Esophagus muscularis mucosa (tissue), 3 donors: ENCODE measurements around the gene MARK3.

Source experiments
- CTCF ChIP-seq, 3 experiments: fragments of 200-600 bp in 2 of 3; fragments of 450-650 bp in 1 of 3; sonication (generic) in 2 of 3; IDR thresholded peaks; one replicate each; pipeline ENCODE4 v1.5.1; 2017 to 2019; ENCODE audit warnings: antibody characterized with exemption in 3 of 3, mild to moderate bottlenecking in 2 of 3, moderate library complexity in 1 of 3
- EP300 ChIP-seq: sonication (generic); formaldehyde crosslinking; IDR thresholded peaks from one replicate; pipeline ENCODE4 v1.6.1; 2017; ENCODE audit warnings: antibody characterized with exemption

GRCh38 chr14:103356024-103356682 lies 29.1 kb upstream of the MARK3 start:
- no peak for TF ChIP-seq CTCF (IDR thresholded peaks at IDR 0.05)
- TF ChIP-seq EP300, result no peak
